Nucleus accumbens (tissue), 56 donors: Measurements from ENCODE around the gene OTUD3.
"Not testable (repeated sequence)": the region's sequence is repeated elsewhere in the genome, so short reads cannot be mapped to it uniquely, and the experiment has no call there.

Experiments used
- DNase-seq, 56 donors: peaks; one replicate each; lab custom pipeline; 2025; lab: John Stamatoyannopoulos, UW

OTUD3 gene

GRCh38 chr1:19882111-19883071 lies at the start of gene OTUD3:
TSS of gene OTUD3 (plus strand) at chr1:19882395. CDS start at chr1:19882514, 119 bp downstream.
- peak; percentile 64 to 96 (median 91) for DNase-seq

GRCh38 chr1:19835578-19835977 lies 46.6 kb upstream of the OTUD3 start:
- no peak for DNase-seq

- no peak for DNase-seq
Measured at GRCh38 chr1:19837866-19838265, 44.3 kb upstream of the OTUD3 start.

GRCh38 chr1:19840228-19840627 lies 42.0 kb upstream of the OTUD3 start:
- no peak for DNase-seq

GRCh38 chr1:19844731-19845495 lies 37.3 kb upstream of the OTUD3 start:
- DNase-seq = no peak

- DNase-seq = no peak
Measured at GRCh38 chr1:19845555-19845954, 36.6 kb upstream of the OTUD3 start.

- DNase-seq = no peak
Measured at GRCh38 chr1:19846338-19846737, 35.9 kb upstream of the OTUD3 start.

GRCh38 chr1:19847334-19847733 lies 34.9 kb upstream of the OTUD3 start:
- DNase-seq = not testable (repeated sequence)

GRCh38 chr1:19849307-19849706 lies 32.9 kb upstream of the OTUD3 start:
- DNase-seq = not testable (repeated sequence)

- no peak for DNase-seq
Measured at GRCh38 chr1:19850214-19850613, 32.0 kb upstream of the OTUD3 start.

GRCh38 chr1:19852036-19852435 lies 30.2 kb upstream of the OTUD3 start:
- DNase-seq = no peak

- DNase-seq = no peak
Measured at GRCh38 chr1:19854866-19855265, 27.3 kb upstream of the OTUD3 start.

GRCh38 chr1:19858893-19859292 lies 23.3 kb upstream of the OTUD3 start:
- DNase-seq = no peak

GRCh38 chr1:19859876-19860275 lies 22.3 kb upstream of the OTUD3 start:
- no peak for DNase-seq

GRCh38 chr1:19860418-19860817 lies 21.8 kb upstream of the OTUD3 start:
- peak in 1 of 56 donors; percentile 3 for DNase-seq

GRCh38 chr1:19861034-19861433 lies 21.2 kb upstream of the OTUD3 start:
- DNase-seq = peak in 5 of 56 donors; percentile 2 to 18 (median 6)

GRCh38 chr1:19861842-19862530 lies 20.2 kb upstream of the OTUD3 start:
- DNase-seq = no peak

- DNase-seq = no peak
Measured at GRCh38 chr1:19862944-19863343, 19.3 kb upstream of the OTUD3 start.

GRCh38 chr1:19864570-19865160 lies 17.5 kb upstream of the OTUD3 start:
- DNase-seq = no peak

- DNase-seq = no peak
Measured at GRCh38 chr1:19866029-19866428, 16.2 kb upstream of the OTUD3 start.
